Transverse colon (tissue), 1 donor: ENCODE data around the gene CRADD.

Source experiments
- EP300 ChIP-seq: sonication (generic); formaldehyde crosslinking; IDR thresholded peaks from one replicate; pipeline ENCODE4 v1.6.1; 2017; ENCODE audit warnings: antibody characterized with exemption, low read depth
- POLR2A ChIP-seq: fragments of 450-650 bp; IDR thresholded peaks from one replicate; pipeline ENCODE4 v1.6.1; 2016; ENCODE audit warnings: antibody characterized with exemption, mild to moderate bottlenecking, moderate library complexity

DNA sequence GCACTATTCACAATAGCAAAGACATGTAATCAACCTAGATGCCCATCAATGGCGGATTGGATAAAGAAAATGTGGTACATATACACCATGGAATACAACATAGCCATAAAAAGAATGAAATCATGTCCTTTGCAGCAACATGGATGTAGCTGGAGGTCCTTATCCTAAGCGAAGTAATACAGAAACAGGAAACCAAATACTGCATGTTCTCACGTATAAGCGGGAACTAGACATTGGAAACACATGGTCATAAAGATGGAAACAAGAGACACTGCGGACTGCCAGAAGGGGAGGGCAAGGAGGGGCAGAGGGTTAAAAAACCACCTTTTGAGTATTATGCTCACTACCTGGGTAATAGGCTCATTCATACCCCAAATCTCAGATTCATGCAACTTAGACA, 237.1 kb downstream of the CRADD start:
- TF ChIP-seq POLR2A (no peak), EP300 (no peak)
